Measurements from ENCODE around the gene PTPN3. TPM values are rescaled to one million over a fixed set of nuclear protein-coding genes. Genes with fewer than 3 reads are reported as not detected.
"Not testable (repeated sequence)": the region's sequence is repeated elsewhere in the genome, so short reads cannot be mapped to it uniquely, and the experiment has no call there.

Gene PTPN3
- total RNA-seq, 3 donors from 2014 or later (not counting 1 experiment from before 2014, with no cell fraction given), result not detected

DNA sequence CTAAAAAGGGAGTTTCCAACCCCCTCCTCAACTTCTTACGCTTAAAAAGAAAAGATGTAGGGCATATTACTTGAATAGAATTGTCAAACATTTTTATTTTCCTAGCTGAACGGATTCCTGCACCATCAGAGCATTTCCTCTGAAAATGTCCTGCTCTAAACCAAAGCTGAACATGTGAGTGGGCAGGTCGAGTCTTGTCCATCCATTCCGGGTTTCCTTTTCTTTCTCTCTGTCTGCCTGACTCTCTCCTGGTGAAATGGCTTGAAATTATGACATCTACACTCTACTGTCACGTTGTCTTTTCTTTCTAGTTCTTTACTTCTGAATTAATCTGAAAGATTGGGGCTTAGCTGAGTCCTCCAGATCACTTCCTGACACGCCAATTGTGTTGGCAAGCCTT lies 39.2 kb upstream of the PTPN3 start:
- no peak overlapping the region for H3K4me3 ChIP-seq (ENCODE audit: low read length)
- H3K4me1 Mint-ChIP-seq, result no peaks in the 10 kb centered on the region
- TF ChIP-seq, protein P1, sequence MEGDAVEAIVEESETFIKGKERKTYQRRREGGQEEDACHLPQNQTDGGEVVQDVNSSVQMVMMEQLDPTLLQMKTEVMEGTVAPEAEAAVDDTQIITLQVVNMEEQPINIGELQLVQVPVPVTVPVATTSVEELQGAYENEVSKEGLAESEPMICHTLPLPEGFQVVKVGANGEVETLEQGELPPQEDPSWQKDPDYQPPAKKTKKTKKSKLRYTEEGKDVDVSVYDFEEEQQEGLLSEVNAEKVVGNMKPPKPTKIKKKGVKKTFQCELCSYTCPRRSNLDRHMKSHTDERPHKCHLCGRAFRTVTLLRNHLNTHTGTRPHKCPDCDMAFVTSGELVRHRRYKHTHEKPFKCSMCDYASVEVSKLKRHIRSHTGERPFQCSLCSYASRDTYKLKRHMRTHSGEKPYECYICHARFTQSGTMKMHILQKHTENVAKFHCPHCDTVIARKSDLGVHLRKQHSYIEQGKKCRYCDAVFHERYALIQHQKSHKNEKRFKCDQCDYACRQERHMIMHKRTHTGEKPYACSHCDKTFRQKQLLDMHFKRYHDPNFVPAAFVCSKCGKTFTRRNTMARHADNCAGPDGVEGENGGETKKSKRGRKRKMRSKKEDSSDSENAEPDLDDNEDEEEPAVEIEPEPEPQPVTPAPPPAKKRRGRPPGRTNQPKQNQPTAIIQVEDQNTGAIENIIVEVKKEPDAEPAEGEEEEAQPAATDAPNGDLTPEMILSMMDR (IDR thresholded peaks at IDR 0.05), result no peak
- no peaks in the 10 kb centered on the region for H3K36me3 Mint-ChIP-seq
- H3K27ac Mint-ChIP-seq, result no peak overlapping the region
- H3K4me3 Mint-ChIP-seq, result no peak overlapping the region
- no peaks in the 10 kb centered on the region for H3K36me3 ChIP-seq (ENCODE audit: control insufficient read depth, insufficient read depth, low read length)
- H3K9me3 ChIP-seq (ENCODE audit: control insufficient read depth, insufficient read depth, low read length), result no peaks in the 10 kb centered on the region
- no peak overlapping the region for H3K27ac ChIP-seq (ENCODE audit: low read length)
- 68% methylated on average over 5 of the region's 6 CpGs for WGBS (ENCODE audit: insufficient coverage)
- no peak for ATAC-seq
- no peaks in the 10 kb centered on the region for H3K27me3 ChIP-seq (ENCODE audit: control insufficient read depth, insufficient read depth, low read length)
- H3K27me3 Mint-ChIP-seq (ENCODE audit: low read depth in 2 of 2), result peaks cover 2 to 9% of the 10 kb centered on the region in 2 donors
- no peak for DNase-seq
- H3K9me3 Mint-ChIP-seq, result peaks cover 0 to 2% of the 10 kb centered on the region in 2 donors
- intact Hi-C loops (cut with micrococcal nuclease), result no loop called here
- H3K4me1 ChIP-seq (ENCODE audit: control insufficient read depth, insufficient read depth, low read length), result no peaks in the 10 kb centered on the region

DNA sequence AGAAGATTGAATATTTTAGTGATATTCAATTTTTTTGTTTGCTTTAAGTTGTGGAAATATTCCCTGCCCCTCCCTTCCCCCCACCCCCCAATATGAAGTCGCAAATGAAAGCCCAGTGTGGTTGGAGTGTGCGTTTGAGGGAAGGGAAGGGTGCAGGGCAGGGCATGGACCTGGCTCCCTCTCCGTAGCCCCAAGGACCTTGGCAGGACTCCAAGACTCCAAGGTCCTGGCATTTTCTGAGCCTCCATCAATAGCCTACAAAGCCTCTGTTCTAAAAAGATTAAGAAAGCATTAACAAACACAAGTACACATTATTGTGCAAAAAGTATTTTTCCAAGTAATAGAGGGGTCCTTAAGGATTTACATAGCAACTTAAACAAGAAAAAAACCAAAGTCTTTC lies 38.8 kb upstream of the PTPN3 start:
- DNase-seq (no peak), ATAC-seq (no peak)
- H3K36me3 Mint-ChIP-seq, result no peaks in the 10 kb centered on the region
- H3K9me3 Mint-ChIP-seq, result peaks cover 0 to 2% of the 10 kb centered on the region in 2 donors
- Histone ChIP-seq H3K4me1 (ENCODE audit: control insufficient read depth, insufficient read depth, low read length) (no peaks in the 10 kb centered on the region), H3K27me3 (ENCODE audit: control insufficient read depth, insufficient read depth, low read length) (no peaks in the 10 kb centered on the region), H3K4me3 (ENCODE audit: low read length) (no peak overlapping the region), H3K9me3 (ENCODE audit: control insufficient read depth, insufficient read depth, low read length) (no peaks in the 10 kb centered on the region), H3K27ac (ENCODE audit: low read length) (no peak overlapping the region), H3K36me3 (ENCODE audit: control insufficient read depth, insufficient read depth, low read length) (no peaks in the 10 kb centered on the region)
- peaks cover 2 to 9% of the 10 kb centered on the region in 2 donors for H3K27me3 Mint-ChIP-seq (ENCODE audit: low read depth in 2 of 2)
- intact Hi-C loops (cut with micrococcal nuclease), result no loop called here
- H3K27ac Mint-ChIP-seq, result no peak overlapping the region
- H3K4me3 Mint-ChIP-seq, result no peak overlapping the region
- H3K4me1 Mint-ChIP-seq, result no peaks in the 10 kb centered on the region
- TF ChIP-seq, protein P1 (IDR thresholded peaks at IDR 0.05), result no peak
- 0% methylated on average over 1 of the region's 3 CpGs for WGBS (ENCODE audit: insufficient coverage)

DNA sequence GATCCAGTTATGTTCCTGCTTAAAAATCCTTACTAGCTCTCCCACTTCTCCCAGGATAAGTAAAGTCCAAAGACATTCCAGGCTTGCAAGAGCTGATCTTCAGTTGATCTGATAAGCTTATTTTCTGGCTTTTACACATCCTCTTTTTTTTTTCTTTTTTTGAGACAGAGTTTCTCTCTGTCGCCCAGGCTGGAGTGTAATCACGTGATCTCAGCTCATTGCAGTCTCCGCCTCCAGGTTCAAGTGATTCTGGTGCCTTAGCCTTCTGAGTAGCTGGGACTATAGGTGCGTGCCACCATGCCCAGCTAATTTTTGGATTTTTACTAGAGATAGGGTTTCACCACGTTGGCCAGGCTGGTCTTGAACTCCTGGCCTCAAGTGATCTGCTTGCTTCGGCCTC lies 37.3 kb upstream of the PTPN3 start:
- DNase-seq (no peak), ATAC-seq (no peak)
- TF ChIP-seq, protein P1 (IDR thresholded peaks at IDR 0.05), result no peak
- H3K27ac ChIP-seq (ENCODE audit: low read length), result no peak overlapping the region
- intact Hi-C loops (cut with micrococcal nuclease), result no loop called here
- no peaks in the 10 kb centered on the region for H3K36me3 ChIP-seq (ENCODE audit: control insufficient read depth, insufficient read depth, low read length)
- peaks cover 0 to 2% of the 10 kb centered on the region in 2 donors for H3K9me3 Mint-ChIP-seq
- H3K4me3 ChIP-seq (ENCODE audit: low read length), result no peak overlapping the region
- no peaks in the 10 kb centered on the region for H3K4me1 ChIP-seq (ENCODE audit: control insufficient read depth, insufficient read depth, low read length)
- H3K9me3 ChIP-seq (ENCODE audit: control insufficient read depth, insufficient read depth, low read length), result no peaks in the 10 kb centered on the region
- H3K36me3 Mint-ChIP-seq, result no peaks in the 10 kb centered on the region
- H3K27me3 ChIP-seq (ENCODE audit: control insufficient read depth, insufficient read depth, low read length), result no peaks in the 10 kb centered on the region
- no peaks in the 10 kb centered on the region for H3K4me1 Mint-ChIP-seq
- H3K27ac Mint-ChIP-seq, result no peak overlapping the region
- peaks cover 2 to 9% of the 10 kb centered on the region in 2 donors for H3K27me3 Mint-ChIP-seq (ENCODE audit: low read depth in 2 of 2)
- whole genome bisulfite sequencing (ENCODE audit: insufficient coverage), result 73% methylated on average over 6 of the region's 6 CpGs
- no peak overlapping the region for H3K4me3 Mint-ChIP-seq

DNA sequence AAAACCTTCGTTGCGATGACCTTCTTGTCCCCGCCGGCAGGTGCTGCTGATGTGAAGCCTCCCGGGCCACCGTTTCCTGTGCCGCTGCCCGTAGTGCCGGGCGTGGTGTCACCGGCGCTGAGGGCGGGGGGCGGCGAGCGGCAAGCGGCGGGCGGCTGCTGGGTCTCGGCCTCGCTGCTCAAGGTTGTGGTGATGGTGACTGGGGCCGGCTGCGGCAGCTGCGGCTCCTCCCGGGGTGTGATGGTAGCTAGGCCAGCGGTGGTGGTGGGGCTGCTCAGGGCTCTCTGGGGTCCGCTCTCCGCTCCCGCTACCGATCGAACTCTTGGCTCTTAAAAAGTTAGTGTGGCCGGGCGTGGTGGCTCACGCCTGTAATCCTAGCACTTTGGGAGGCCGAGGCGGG lies 36.0 kb upstream of the PTPN3 start:
- H3K27me3 ChIP-seq (ENCODE audit: control insufficient read depth, insufficient read depth, low read length), result no peaks in the 10 kb centered on the region
- H3K27me3 Mint-ChIP-seq (ENCODE audit: low read depth in 2 of 2), result peaks cover 0 to 9% of the 10 kb centered on the region in 2 donors
- H3K9me3 Mint-ChIP-seq, result peaks cover 0 to 2% of the 10 kb centered on the region in 2 donors
- no peak overlapping the region for H3K4me3 Mint-ChIP-seq
- no peak overlapping the region for H3K4me3 ChIP-seq (ENCODE audit: low read length)
- no peaks in the 10 kb centered on the region for H3K4me1 ChIP-seq (ENCODE audit: control insufficient read depth, insufficient read depth, low read length)
- ATAC-seq, result no peak
- no peak overlapping the region for H3K27ac Mint-ChIP-seq
- TF ChIP-seq, protein P1 (IDR thresholded peaks at IDR 0.05), result no peak
- H3K27ac ChIP-seq (ENCODE audit: low read length), result no peak overlapping the region
- H3K4me1 Mint-ChIP-seq, result no peaks in the 10 kb centered on the region
- no peaks in the 10 kb centered on the region for H3K36me3 ChIP-seq (ENCODE audit: control insufficient read depth, insufficient read depth, low read length)
- H3K9me3 ChIP-seq (ENCODE audit: control insufficient read depth, insufficient read depth, low read length), result no peaks in the 10 kb centered on the region
- DNase-seq, result no peak
- no peaks in the 10 kb centered on the region for H3K36me3 Mint-ChIP-seq
- WGBS (ENCODE audit: insufficient coverage), result 84% methylated on average over 33 of the region's 36 CpGs
- intact Hi-C loops (cut with micrococcal nuclease), result no loop called here

DNA sequence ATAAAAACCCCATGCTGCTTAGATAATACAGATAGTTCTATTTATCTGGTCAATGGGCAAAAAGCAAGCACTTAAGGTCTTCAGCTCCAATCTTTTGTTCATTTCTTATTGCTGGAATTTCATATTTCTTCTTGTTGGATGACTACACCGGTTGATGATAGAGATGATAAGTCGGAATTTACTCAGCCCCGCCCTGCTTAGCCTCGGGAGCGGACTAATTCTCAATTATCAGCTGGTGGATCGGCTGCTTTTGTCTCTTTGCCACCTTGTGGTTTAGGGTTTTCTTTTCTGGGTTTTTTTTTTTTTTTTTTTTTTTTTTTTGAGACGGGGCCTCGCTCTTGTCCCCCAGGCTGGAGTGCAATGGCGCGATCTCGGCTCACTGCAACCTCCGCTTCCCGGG lies 34.5 kb upstream of the PTPN3 start:
- H3K27ac ChIP-seq (ENCODE audit: low read length); H3K4me1 Mint-ChIP-seq; H3K27ac Mint-ChIP-seq; DNase-seq; H3K36me3 ChIP-seq (ENCODE audit: control insufficient read depth, insufficient read depth, low read length); H3K4me3 ChIP-seq (ENCODE audit: low read length); H3K9me3 ChIP-seq (ENCODE audit: control insufficient read depth, insufficient read depth, low read length); H3K27me3 Mint-ChIP-seq (ENCODE audit: low read depth in 2 of 2); H3K36me3 Mint-ChIP-seq; ATAC-seq; intact Hi-C loops (cut with micrococcal nuclease); H3K27me3 ChIP-seq (ENCODE audit: control insufficient read depth, insufficient read depth, low read length); H3K4me3 Mint-ChIP-seq; H3K9me3 Mint-ChIP-seq; H3K4me1 ChIP-seq (ENCODE audit: control insufficient read depth, insufficient read depth, low read length): not testable (repeated sequence)
- 94% methylated on average over 2 of the region's 13 CpGs for WGBS (ENCODE audit: insufficient coverage)

Data from natural killer cell (primary cell).